NT2/D1 (cell line): ENCODE results near the gene TRIM5.

Experiments
- SUZ12 ChIP-seq: IDR thresholded peaks from 2 replicates; pipeline ENCODE4 v1.6.1; 2011; ENCODE audit not compliant: insufficient read length, insufficient read depth; ENCODE audit errors: extremely low read depth
- YY1 ChIP-seq: IDR thresholded peaks from 2 replicates; pipeline ENCODE4 v1.6.1; 2011; ENCODE audit not compliant: insufficient read length, insufficient read depth
- ZNF274 ChIP-seq: IDR thresholded peaks from 2 replicates; pipeline ENCODE4 v1.6.1; 2011; ENCODE audit warnings: mild to moderate bottlenecking, low read depth, low read length

- no peak for TF ChIP-seq YY1
- no peak for TF ChIP-seq ZNF274
- TF ChIP-seq SUZ12 = no peak
Observed at GRCh38 chr11:5646139-5646538, 38.7 kb downstream of the TRIM5 start.
